MM.1S (cell line): Measurements from ENCODE around the gene CERS6.

Experiments
- DNase-seq: peaks from one replicate; pipeline ENCODE4 v3.0.0-alpha.2; 2015
- H2AFZ ChIP-seq: fragments of 300-600 bp; sonication (generic); 2 replicates; pipeline ENCODE4 v1.6.0; 2016; ENCODE audit warnings: antibody characterized with exemption, low read length
- H3F3A ChIP-seq: fragments of 300-600 bp; sonication (generic); 2 replicates; pipeline ENCODE4 v1.6.1; 2016; ENCODE audit warnings: mild to moderate bottlenecking, antibody characterized with exemption, low read length, moderate library complexity, mixed read lengths; ENCODE audit not compliant: insufficient read depth
- H3K27ac ChIP-seq: fragments of 300-600 bp; sonication (generic); 2 replicates; pipeline ENCODE4 v1.5.1; 2016; ENCODE audit warnings: mild to moderate bottlenecking, low read length
- H3K27me3 ChIP-seq: fragments of 300-600 bp; sonication (generic); replicated peaks from 2 replicates; pipeline ENCODE4 v1.6.0; 2016; ENCODE audit warnings: low read length; ENCODE audit not compliant: insufficient read depth
- H3K36me3 ChIP-seq: fragments of 300-600 bp; sonication (generic); replicated peaks from 2 replicates; pipeline ENCODE4 v1.6.1; 2016; ENCODE audit warnings: mild to moderate bottlenecking, low read length, mixed read lengths; ENCODE audit not compliant: insufficient read depth
- H3K4me1 ChIP-seq: fragments of 300-600 bp; sonication (generic); 2 replicates; pipeline ENCODE4 v1.6.1; 2016; ENCODE audit warnings: low read length, mixed read lengths
- H3K4me2 ChIP-seq: fragments of 300-600 bp; sonication (generic); 2 replicates; pipeline ENCODE4 v1.6.0; 2016; ENCODE audit warnings: low read depth, low read length
- H3K4me3 ChIP-seq: fragments of 300-600 bp; sonication (generic); 2 replicates; pipeline ENCODE4 v1.5.1; 2016; ENCODE audit warnings: low read length, mixed read lengths
- H3K79me2 ChIP-seq: fragments of 300-600 bp; sonication (generic); 2 replicates; pipeline ENCODE4 v1.6.1; 2016; ENCODE audit warnings: mixed run types, low read length, mixed read lengths
- H3K9ac ChIP-seq: fragments of 300-600 bp; sonication (generic); 2 replicates; pipeline ENCODE4 v1.6.1; 2016; ENCODE audit warnings: low read length, mixed read lengths
- H3K9me2 ChIP-seq: fragments of 300-600 bp; sonication (generic); replicated peaks from 2 replicates; pipeline ENCODE4 v1.6.1; 2016; ENCODE audit warnings: mild to moderate bottlenecking, low read length, mixed read lengths; ENCODE audit not compliant: insufficient read depth
- H3K9me3 ChIP-seq: fragments of 300-600 bp; sonication (generic); replicated peaks from 2 replicates; pipeline ENCODE4 v1.6.1; 2016; ENCODE audit warnings: mild to moderate bottlenecking, low read length, mixed read lengths; ENCODE audit not compliant: insufficient read depth
- H4K20me1 ChIP-seq: fragments of 300-600 bp; sonication (generic); 2 replicates; pipeline ENCODE4 v1.6.1; 2016; ENCODE audit warnings: mild to moderate bottlenecking, low read length, moderate library complexity, mixed read lengths; ENCODE audit not compliant: insufficient read depth
- EZH2 ChIP-seq: fragments of 300-600 bp; sonication (generic); optimal IDR thresholded peaks from 2 replicates; pipeline ENCODE3; 2017; ENCODE audit warnings: low read depth, mild to moderate bottlenecking, antibody characterized with exemption, low read length, mixed read lengths
- EZH2phosphoT487 ChIP-seq: fragments of 300-600 bp; sonication (generic); IDR thresholded peaks from 2 replicates; pipeline ENCODE4 v1.6.1; 2018; ENCODE audit warnings: antibody characterized with exemption, low read length
- TF ChIP-seq, protein P1 (sequence below): fragments of 300-600 bp; sonication (generic); IDR thresholded peaks from 2 replicates; pipeline ENCODE4 v1.5.1; 2016; ENCODE audit warnings: antibody characterized with exemption, low read length, mixed read lengths

CERS6 gene

GRCh38 chr2:168543935-168544334, 87.9 kb downstream of the CERS6 start:
- Histone ChIP-seq H3K79me2 (peaks cover 62% of the 10 kb centered on the region), H3K27me3 (no peaks in the 10 kb centered on the region), H3K36me3 (no peaks in the 10 kb centered on the region; the same call in 1 of the 2 replicates), H3K9me2 (no peaks in the 10 kb centered on the region), H3K27ac (no peak overlapping the region), H2AFZ (no peak overlapping the region), H3K4me3 (no peak overlapping the region), H3F3A (no peaks in the 10 kb centered on the region), H4K20me1 (no peaks in the 10 kb centered on the region), H3K4me2 (no peak overlapping the region), H3K4me1 (no peaks in the 10 kb centered on the region), H3K9me3 (0 out of 2 replicates have a peak, but pooled peaks cover 9% of the 10 kb centered on the region), H3K9ac (no peak overlapping the region)
- TF ChIP-seq, protein P1, sequence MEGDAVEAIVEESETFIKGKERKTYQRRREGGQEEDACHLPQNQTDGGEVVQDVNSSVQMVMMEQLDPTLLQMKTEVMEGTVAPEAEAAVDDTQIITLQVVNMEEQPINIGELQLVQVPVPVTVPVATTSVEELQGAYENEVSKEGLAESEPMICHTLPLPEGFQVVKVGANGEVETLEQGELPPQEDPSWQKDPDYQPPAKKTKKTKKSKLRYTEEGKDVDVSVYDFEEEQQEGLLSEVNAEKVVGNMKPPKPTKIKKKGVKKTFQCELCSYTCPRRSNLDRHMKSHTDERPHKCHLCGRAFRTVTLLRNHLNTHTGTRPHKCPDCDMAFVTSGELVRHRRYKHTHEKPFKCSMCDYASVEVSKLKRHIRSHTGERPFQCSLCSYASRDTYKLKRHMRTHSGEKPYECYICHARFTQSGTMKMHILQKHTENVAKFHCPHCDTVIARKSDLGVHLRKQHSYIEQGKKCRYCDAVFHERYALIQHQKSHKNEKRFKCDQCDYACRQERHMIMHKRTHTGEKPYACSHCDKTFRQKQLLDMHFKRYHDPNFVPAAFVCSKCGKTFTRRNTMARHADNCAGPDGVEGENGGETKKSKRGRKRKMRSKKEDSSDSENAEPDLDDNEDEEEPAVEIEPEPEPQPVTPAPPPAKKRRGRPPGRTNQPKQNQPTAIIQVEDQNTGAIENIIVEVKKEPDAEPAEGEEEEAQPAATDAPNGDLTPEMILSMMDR = no peak
- no peak for TF ChIP-seq EZH2
- no peak for DNase-seq

DNA sequence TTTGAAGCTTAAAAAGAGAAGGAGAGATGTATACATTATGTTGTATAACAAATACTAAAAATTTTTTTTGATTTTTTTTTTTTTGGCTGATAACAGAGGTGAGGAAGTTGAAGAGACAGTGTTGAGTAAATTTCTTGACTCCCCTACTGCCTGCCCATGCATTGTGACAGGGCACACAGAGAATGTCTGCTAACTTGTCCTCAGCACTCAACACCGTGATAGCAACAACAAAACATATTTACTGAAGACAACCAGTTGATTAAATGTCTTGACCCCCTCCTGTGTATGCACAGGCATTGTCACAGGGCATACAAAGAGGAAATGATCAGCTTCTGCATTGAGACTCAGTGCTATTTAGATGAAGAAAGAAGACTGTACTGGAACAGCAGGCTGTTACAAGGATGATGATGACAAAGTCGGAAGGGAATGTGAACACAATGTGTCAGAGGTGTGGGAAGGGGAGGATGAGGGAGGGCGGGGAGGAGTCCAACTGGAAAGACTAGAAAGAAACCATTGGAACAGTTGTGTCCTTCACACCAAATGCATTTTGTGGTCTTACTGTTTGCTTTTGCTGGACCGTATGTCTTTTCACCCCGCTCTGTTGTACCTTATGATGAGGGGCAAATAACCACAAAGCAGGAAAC, 89.5 kb downstream of the CERS6 start:
- H3K79me2 ChIP-seq = peaks cover 51% of the 10 kb centered on the region
- H3K27me3 ChIP-seq = no peaks in the 10 kb centered on the region
- H3K9me3 ChIP-seq = no peaks in the 10 kb centered on the region
- no peak overlapping the region for H3K4me3 ChIP-seq
- no peak overlapping the region for H3K4me2 ChIP-seq
- TF ChIP-seq EZH2phosphoT487 (no peak), EZH2 (no peak)
- TF ChIP-seq, protein P1 = no peak
- H3K9ac ChIP-seq = no peak overlapping the region
- H3F3A ChIP-seq = no peaks in the 10 kb centered on the region
- H4K20me1 ChIP-seq = no peaks in the 10 kb centered on the region
- no peaks in the 10 kb centered on the region for H3K9me2 ChIP-seq
- H3K27ac ChIP-seq = no peak overlapping the region
- no peak for DNase-seq
- no peak overlapping the region for H2AFZ ChIP-seq
- H3K4me1 ChIP-seq = no peaks in the 10 kb centered on the region
- H3K36me3 ChIP-seq = no peaks in the 10 kb centered on the region

GRCh38 chr2:168550670-168551069, 94.6 kb downstream of the CERS6 start:
- H2AFZ ChIP-seq = no peak overlapping the region
- H3K9me2 ChIP-seq = no peaks in the 10 kb centered on the region
- no peak overlapping the region for H3K27ac ChIP-seq
- no peak for TF ChIP-seq EZH2
- TF ChIP-seq, protein P1 = no peak
- TF ChIP-seq EZH2phosphoT487 = no peak
- H4K20me1 ChIP-seq = no peaks in the 10 kb centered on the region
- H3K79me2 ChIP-seq = peaks cover 8% of the 10 kb centered on the region
- peaks cover 6% of the 10 kb centered on the region for H3K4me1 ChIP-seq
- peaks cover 8% of the 10 kb centered on the region; the same call in 1 of the 2 replicates for H3F3A ChIP-seq
- no peak overlapping the region for H3K4me2 ChIP-seq
- H3K27me3 ChIP-seq = no peaks in the 10 kb centered on the region
- DNase-seq = no peak
- H3K4me3 ChIP-seq = no peak overlapping the region
- no peaks in the 10 kb centered on the region for H3K36me3 ChIP-seq
- H3K9ac ChIP-seq = no peak overlapping the region
- H3K9me3 ChIP-seq = no peaks in the 10 kb centered on the region
